SH-SY5Y (cell line): ENCODE results near the gene PNPLA2.

Source experiments
- GATA2 ChIP-seq: IDR thresholded peaks from 2 replicates; pipeline ENCODE4 v1.6.1; 2011; ENCODE audit warnings: mild to moderate bottlenecking, low read depth, low read length
- GATA3 ChIP-seq: IDR thresholded peaks from 2 replicates; pipeline ENCODE4 v1.6.1; 2011; ENCODE audit warnings: low read depth, mild to moderate bottlenecking, low read length, moderate library complexity

PNPLA2 gene

GRCh38 chr11:854601-855329 lies 36.1 kb downstream of the PNPLA2 start:
- TF ChIP-seq GATA3 (no peak), GATA2 (no peak)

- TF ChIP-seq GATA3, result no peak
- TF ChIP-seq GATA2, result no peak
Measured at GRCh38 chr11:855330-855674, 36.6 kb downstream of the PNPLA2 start.

- no peak for TF ChIP-seq GATA3
- no peak for TF ChIP-seq GATA2
Measured at GRCh38 chr11:855796-856195, 37.1 kb downstream of the PNPLA2 start.

- TF ChIP-seq GATA2, result no peak
- no peak for TF ChIP-seq GATA3
Measured at GRCh38 chr11:856397-856796, 37.7 kb downstream of the PNPLA2 start.

GRCh38 chr11:858053-858761 lies 39.5 kb downstream of the PNPLA2 start:
- TF ChIP-seq GATA2 (no peak), GATA3 (no peak)

- TF ChIP-seq GATA2, result no peak
- TF ChIP-seq GATA3, result no peak
Measured at GRCh38 chr11:858762-859339, 40.1 kb downstream of the PNPLA2 start.

GRCh38 chr11:859394-860131 lies 40.8 kb downstream of the PNPLA2 start:
- TF ChIP-seq GATA3 (no peak), GATA2 (no peak)

GRCh38 chr11:860234-861104 lies 41.8 kb downstream of the PNPLA2 start:
- TF ChIP-seq GATA3 (no peak), GATA2 (no peak)

- TF ChIP-seq GATA2 (no peak), GATA3 (no peak)
Measured at GRCh38 chr11:861105-861479, 42.4 kb downstream of the PNPLA2 start.

GRCh38 chr11:862081-862661 lies 43.5 kb downstream of the PNPLA2 start:
- TF ChIP-seq GATA3 (no peak), GATA2 (no peak)

- TF ChIP-seq GATA3 (no peak), GATA2 (no peak)
Measured at GRCh38 chr11:862696-863022, 43.9 kb downstream of the PNPLA2 start.

- TF ChIP-seq GATA2, result no peak
- TF ChIP-seq GATA3, result no peak
Measured at GRCh38 chr11:863023-863909, 44.6 kb downstream of the PNPLA2 start.

- TF ChIP-seq GATA3, result no peak
- no peak for TF ChIP-seq GATA2
Measured at GRCh38 chr11:863910-864827, 45.5 kb downstream of the PNPLA2 start.
